GM12878 (cell line): ENCODE data around the gene PI4KA. TPM values are rescaled to one million over a fixed set of nuclear protein-coding genes. Genes with fewer than 3 reads are reported as not detected.

ENCODE experiments used
- ATAC-seq: fragments of 200-7000 bp; cut with Tn5 transposase; 3 replicates; pipeline ENCODE4 v1.9.1; 2020; ENCODE audit warnings: mild to moderate bottlenecking, moderate library complexity
- BruUV-seq: library from RNA; stranded (reverse); fragments of 400-500 nt; replicated peaks from 2 replicates; lab custom pipeline; 2021; lab: Mats Ljungman, UMichigan
- CTCF ChIA-PET: fragments of 300-600 bp; sonication (Branson Sonifier 250); formaldehyde crosslinking; extraction: SDS; loops from one replicate; lab custom pipeline; 2021; ENCODE audit warnings: inconsistent platforms; lab: Yijun Ruan, JAX
- POLR2A ChIA-PET: fragments of 350-600 bp; formaldehyde crosslinking; extraction: SDS; loops from one replicate; lab custom pipeline; 2021; ENCODE audit warnings: inconsistent platforms; lab: Charles Lee
- RAD21 ChIA-PET: fragments of 300-600 bp; sonication (Branson Sonifier 250); formaldehyde crosslinking; loops from one replicate; lab custom pipeline; 2023; ENCODE audit warnings: antibody characterized with exemption; ENCODE audit not compliant: unreplicated experiment; lab: Charles Lee
- SMC1A ChIA-PET: fragments of 300-600 bp; sonication (Branson Sonifier 250); formaldehyde crosslinking; loops from one replicate; lab custom pipeline; 2023; ENCODE audit not compliant: unreplicated experiment, uncharacterized antibody; lab: Charles Lee
- DNase-seq: peaks from one replicate; pipeline ENCODE4 v3.0.0-alpha.2; 2011; ENCODE audit warnings: low read depth, low spot score
- FAIRE-seq: peaks from 3 replicates; lab custom pipeline; 2011; peaks lifted over from hg19 to GRCh38; lab: Jason Lieb, UNC
- H2AFZ ChIP-seq: 2 replicates; pipeline ENCODE4 v1.6.0; 2011; ENCODE audit warnings: low read depth, low read length, control low read depth; ENCODE audit not compliant: control insufficient read depth
- H3K27ac ChIP-seq: 2 replicates; pipeline ENCODE4 v1.5.1; 2011; ENCODE audit warnings: control low read depth; ENCODE audit not compliant: control insufficient read depth, insufficient read depth
- H3K27me3 ChIP-seq, 2 experiments: replicated peaks in 1 of 2; 2 replicates each; pipeline versions ENCODE4 v1.6.0 to v1.6.1; 2011; ENCODE audit warnings: low read length in 1 of 2; ENCODE audit not compliant: control insufficient read depth in 2 of 2, insufficient read depth in 2 of 2
- H3K36me3 ChIP-seq, 2 experiments: 2 replicates each; pipeline ENCODE4 v1.5.1; 2011; ENCODE audit warnings: low read length in 1 of 2; ENCODE audit not compliant: control insufficient read depth in 2 of 2, insufficient read depth in 2 of 2
- H3K4me1 ChIP-seq: 2 replicates; pipeline ENCODE4 v1.6.1; 2011; ENCODE audit warnings: mild to moderate bottlenecking, low read length, moderate library complexity, mixed read lengths; ENCODE audit not compliant: control insufficient read depth, insufficient read depth
- H3K4me2 ChIP-seq: 2 replicates; pipeline ENCODE4 v1.6.0; 2011; ENCODE audit warnings: control low read depth; ENCODE audit not compliant: control insufficient read depth, insufficient read depth
- H3K4me3 ChIP-seq: fragments of 200-600 bp; sonication (generic); 2 replicates; pipeline ENCODE4 v1.5.1; 2016
- H3K79me2 ChIP-seq: 2 replicates; pipeline ENCODE4 v1.6.0; 2011; ENCODE audit warnings: low read length; ENCODE audit not compliant: control insufficient read depth, insufficient read depth
- H3K9ac ChIP-seq: 2 replicates; pipeline ENCODE4 v1.8.0; 2011; ENCODE audit warnings: low read length, control low read depth, mixed read lengths; ENCODE audit not compliant: control insufficient read depth, insufficient read depth
- H3K9me3 ChIP-seq: replicated peaks from 3 replicates; pipeline ENCODE4 v1.5.1; 2011; ENCODE audit warnings: mild to moderate bottlenecking, low read length; ENCODE audit not compliant: control insufficient read depth, insufficient read depth
- H4K20me1 ChIP-seq: 2 replicates; pipeline ENCODE4 v1.6.0; 2011; ENCODE audit not compliant: control insufficient read depth, insufficient read depth
- ASH2L ChIP-seq: fragments of 300-600, 200-600 bp; sonication (generic); IDR thresholded peaks from 2 replicates; pipeline ENCODE4 v1.6.1; 2017; ENCODE audit warnings: low read depth, mild to moderate bottlenecking, borderline replicate concordance
- FOS ChIP-seq: IDR thresholded peaks from 3 replicates; pipeline ENCODE4 v1.6.1; 2011; ENCODE audit warnings: borderline replicate concordance; ENCODE audit not compliant: insufficient read length; ENCODE audit errors: extremely low read depth
- JUND ChIP-seq: IDR thresholded peaks from 2 replicates; pipeline ENCODE4 v1.6.1; 2012; ENCODE audit warnings: low read depth, mild to moderate bottlenecking, low read length, improper control_type of control experiment, moderate library complexity
- NBN ChIP-seq: fragments of 450-650 bp; IDR thresholded peaks from 2 replicates; pipeline ENCODE4 v1.6.1; 2016
- PML ChIP-seq: IDR thresholded peaks from 2 replicates; pipeline ENCODE4 v1.6.1; 2012; ENCODE audit warnings: low read length, inconsistent platforms
- RAD51 ChIP-seq: fragments of 450-650 bp; IDR thresholded peaks from 2 replicates; pipeline ENCODE4 v1.6.1; 2016; ENCODE audit warnings: moderate library complexity, mild to moderate bottlenecking, inconsistent platforms
- RUNX3 ChIP-seq: IDR thresholded peaks from 2 replicates; pipeline ENCODE4 v1.6.1; 2012; ENCODE audit warnings: low read length, inconsistent platforms
- SRF ChIP-seq, 2 experiments: IDR thresholded peaks; 2 replicates each; pipeline ENCODE4 v1.6.1; 2011; ENCODE audit warnings: low read depth in 2 of 2, low read length in 2 of 2, mild to moderate bottlenecking in 1 of 2, moderate library complexity in 1 of 2
- TARDBP ChIP-seq: IDR thresholded peaks from 2 replicates; pipeline ENCODE4 v1.6.1; 2016; ENCODE audit warnings: borderline replicate concordance
- ZNF274 ChIP-seq: IDR thresholded peaks from one replicate; pipeline ENCODE4 v1.8.0; 2011; ENCODE audit not compliant: insufficient read length, insufficient read depth
- WGBS: methylation state at CpG from one replicate; pipeline ENCODE4 v1.1.6; 2016; ENCODE audit warnings: low lambda C conversion rate; ENCODE audit not compliant: insufficient replicate concordance, insufficient coverage; ENCODE audit errors: missing lambda C conversion rate; 5-methylcytosine and 5-hydroxymethylcytosine counted together
- in situ Hi-C: fragments of 300-500 bp; cut with MboI; formaldehyde crosslinking; loops from 9 replicates; pipeline ENCODE4 v1.14.3; 2018; ENCODE audit warnings: mixed read lengths
- intact Hi-C: fragments of 100-400 bp; cut with micrococcal nuclease; formaldehyde crosslinking; loops from one replicate; pipeline ENCODE4 v1.14.2; 2022; ENCODE audit not compliant: unreplicated experiment
- polyA plus RNA-seq, 11 experiments: library from polyadenylated mRNA; depleted of rRNA in 4 of 11; unstranded in 6 of 11; stranded (reverse) in 5 of 11; fragments of >200 nt; fragmentation: Nextera tagmentation in 4 of 11; fragmentation: Illumina TruSeq in 1 of 11; extraction: Ambion mirVana in 4 of 11; extraction: Trizol in 1 of 11; gene quantifications; 1 replicate in 1 of 11; 2 replicates in 10 of 11; pipeline versions ENCODE4 v1.2.1 to v1.2.3, GENCODE V29; 2011 to 2016; ENCODE audit warnings: inconsistent platforms in 2 of 11, missing spikeins in 2 of 11, low read depth in 1 of 11
- total RNA-seq, 4 experiments: library from RNA; depleted of rRNA in 3 of 4; stranded (reverse); fragments of >200 nt in 3 of 4; fragmentation: Illumina TruSeq in 1 of 4; extraction: Trizol in 1 of 4; gene quantifications; 2 replicates each; pipeline versions ENCODE4 v1.2.1 to v1.2.3, GENCODE V29; 2013 to 2021

The PI4KA gene
- total and polyA plus RNA-seq, 10 of the 15 experiments (the other 5 are each of a cell fraction or from before 2014, with no cell fraction given) = 4.2 to 78.4 (median 42.1) TPM

- DNase-seq (no peak), FAIRE-seq (no peak), ATAC-seq (no peak)
- Histone ChIP-seq H3K4me2 (no peak overlapping the region), H3K27me3 (no peaks in the 10 kb centered on the region), H3K36me3 (no peaks in the 10 kb centered on the region), H3K79me2 (no peaks in the 10 kb centered on the region), H4K20me1 (no peaks in the 10 kb centered on the region), H3K9me3 (no peaks in the 10 kb centered on the region; the same call in 2 of the 3 replicates), H3K9ac (no peak overlapping the region), H3K4me1 (no peaks in the 10 kb centered on the region), H3K4me3 (no peak overlapping the region), H2AFZ (no peak overlapping the region), H3K27ac (no peak overlapping the region)
- WGBS = 42% methylated on average over 7 of the region's 7 CpGs
- ChIA-PET RAD21 (no interaction called here), SMC1A (no interaction called here), CTCF (no interaction called here), POLR2A (no interaction called here)
- no TSS peak for BruUV-seq
- in situ Hi-C loops (no loop called here), intact Hi-C loops (no loop called here)
- TF ChIP-seq SRF (IDR thresholded peaks at IDR 0.05; ENCODE audit: low read depth in 2 of 2, low read length in 2 of 2) (no peak), TARDBP (no peak), ASH2L (no peak), RUNX3 (no peak), NBN (no peak), FOS (no peak), ZNF274 (no peak), PML (no peak), RAD51 (no peak), JUND (no peak)
Observed at GRCh38 chr22:20663941-20664593, 194.5 kb downstream of the PI4KA start.
